A549 (cell line): ENCODE measurements around the gene TSPAN4.

Experiments used
- BHLHE40 ChIP-seq: IDR thresholded peaks from 2 replicates; pipeline ENCODE4 v1.6.1; 2012; ENCODE audit warnings: low read depth, low read length, inconsistent platforms
- CTCF ChIP-seq: fragments of >200 bp; sonication (Bioruptor Twin); formaldehyde crosslinking; IDR thresholded peaks from 3 replicates; pipeline ENCODE4 v1.5.1; 2016
- HES2 ChIP-seq: fragments of >200 bp; sonication (Bioruptor Twin); formaldehyde crosslinking; IDR thresholded peaks from 2 replicates; pipeline ENCODE4 v1.6.1; 2016
- HOXB13 ChIP-seq: fragments of 250-450 bp; sonication (Bioruptor Pico); IDR thresholded peaks from 2 replicates; pipeline ENCODE4 v1.5.0; 2020; ENCODE audit warnings: low read depth, mild to moderate bottlenecking, moderate library complexity
- JUN ChIP-seq, 2 experiments: fragments of >200 bp; sonication (Bioruptor Twin); formaldehyde crosslinking; IDR thresholded peaks; 2 replicates in 1 of 2; 3 replicates in 1 of 2; pipeline ENCODE4 v1.6.1; 2016 to 2017
- NFE2L2 ChIP-seq: fragments of 150-350 bp; conservative IDR thresholded peaks from 2 replicates; pipeline ENCODE4 v1.6.1; 2014; ENCODE audit warnings: low read length
- POLR2A ChIP-seq: IDR thresholded peaks from 2 replicates; pipeline ENCODE4 v1.6.1; 2012; ENCODE audit warnings: mild to moderate bottlenecking, low read length
- RAD21 ChIP-seq, 2 experiments: fragments of >200 bp in 1 of 2; sonication (Bioruptor Twin) in 1 of 2; formaldehyde crosslinking in 1 of 2; IDR thresholded peaks in 1 of 2; conservative IDR thresholded peaks in 1 of 2; 2 replicates in 1 of 2; 3 replicates in 1 of 2; pipeline ENCODE4 v1.6.1; 2012 to 2018; ENCODE audit warnings: inconsistent platforms in 1 of 2
- RARB ChIP-seq: fragments of 250-450 bp; sonication (Bioruptor Pico); IDR thresholded peaks from 2 replicates; pipeline ENCODE4 v1.8.0; 2021; ENCODE audit warnings: mild to moderate bottlenecking, moderate library complexity
- SREBF2 ChIP-seq: fragments of 450-650 bp; IDR thresholded peaks from 2 replicates; pipeline ENCODE4 v1.6.1; 2014; ENCODE audit warnings: mild to moderate bottlenecking, moderate library complexity
- ZSCAN20 ChIP-seq: fragments of 250-450 bp; sonication (Bioruptor Pico); IDR thresholded peaks from 2 replicates; pipeline ENCODE4 v1.8.0; 2022; ENCODE audit warnings: mild to moderate bottlenecking, moderate library complexity

- TF ChIP-seq SREBF2 (no peak), CTCF (no peak), HOXB13 (CRISPR knock-in tag) (no peak), RAD21 (conservative IDR thresholded peaks at IDR 0.05 in 1 of 2, IDR thresholded peaks at IDR 0.05 in 1 of 2) (no peak), JUN (IDR thresholded peaks at IDR 0.05) (no peak), BHLHE40 (no peak), RARB (CRISPR knock-in tag) (no peak), ZSCAN20 (no peak), NFE2L2 (no peak), POLR2A (no peak), HES2 (no peak)
Measured at GRCh38 chr11:876545-876944, 33.9 kb downstream of the TSPAN4 start.
